Endothelial cell of umbilical vein (primary cell): ENCODE data around the gene SPNS2. TPM values are rescaled to one million over a fixed set of nuclear protein-coding genes. Genes with fewer than 3 reads are reported as not detected.

Source experiments
- BruUV-seq: library from RNA; stranded (reverse); fragments of 400-500 nt; replicated peaks from 2 replicates; lab custom pipeline; 2021; lab: Mats Ljungman, UMichigan
- CTCF ChIA-PET: fragments of 300-600, 350-600 bp; sonication (Branson Sonifier 250); formaldehyde crosslinking; loops from one replicate; lab custom pipeline; 2021; ENCODE audit warnings: antibody characterized with exemption, inconsistent platforms; lab: Charles Lee
- POLR2A ChIA-PET: fragments of 300-600, 350-600 bp; sonication (Branson Sonifier 250); formaldehyde crosslinking; loops from one replicate; lab custom pipeline; 2021; ENCODE audit warnings: antibody characterized with exemption, inconsistent platforms; lab: Charles Lee
- DNase-seq: peaks from one replicate; pipeline ENCODE4 v3.0.0-alpha.2; 2011; ENCODE audit warnings: low read depth, low spot score
- FAIRE-seq: peaks from 2 replicates; lab custom pipeline; 2011; peaks lifted over from hg19 to GRCh38; lab: Jason Lieb, UNC
- H2AFZ ChIP-seq: 2 replicates; pipeline ENCODE4 v1.6.0; 2012; ENCODE audit warnings: low read depth, low read length, control low read depth, inconsistent platforms
- H3K27ac ChIP-seq: 2 replicates; pipeline ENCODE4 v1.5.1; 2011; ENCODE audit warnings: low read depth, mild to moderate bottlenecking, control low read depth, low read length, moderate library complexity; ENCODE audit not compliant: insufficient read depth
- H3K27me3 ChIP-seq, 2 experiments: 2 replicates each; pipeline versions ENCODE4 v1.6.0 to v1.6.1; 2011; ENCODE audit warnings: low read length in 2 of 2, mixed read lengths in 1 of 2; ENCODE audit not compliant: control insufficient read depth in 2 of 2, insufficient read depth in 2 of 2
- H3K36me3 ChIP-seq, 2 experiments: 2 replicates in 1 of 2; 3 replicates in 1 of 2; pipeline ENCODE4 v1.5.1; 2011; ENCODE audit warnings: low read length in 2 of 2, mild to moderate bottlenecking in 1 of 2, moderate library complexity in 1 of 2; ENCODE audit not compliant: control insufficient read depth in 2 of 2, insufficient read depth in 2 of 2; ENCODE audit errors: extremely low read depth in 1 of 2
- H3K4me1 ChIP-seq: 3 replicates; pipeline ENCODE4 v1.5.1; 2011; ENCODE audit warnings: mild to moderate bottlenecking, low read length; ENCODE audit not compliant: control insufficient read depth, insufficient read depth; ENCODE audit errors: extremely low read depth
- H3K4me2 ChIP-seq: 2 replicates; pipeline ENCODE4 v1.6.1; 2011; ENCODE audit warnings: low read length, control low read depth, mixed read lengths; ENCODE audit not compliant: insufficient read depth
- H3K4me3 ChIP-seq, 3 experiments: fragments of 200-600 bp in 1 of 3; sonication (generic), shearing (Covaris generic) in 1 of 3; replicated peaks in 1 of 3; 2 replicates each; pipeline ENCODE4 v1.5.1; 2011 to 2016; ENCODE audit warnings: control low read depth in 3 of 3, low read length in 3 of 3, mild to moderate bottlenecking in 2 of 3, inconsistent platforms in 1 of 3, low read depth in 1 of 3, moderate library complexity in 1 of 3; ENCODE audit not compliant: insufficient read depth in 1 of 3
- H3K79me2 ChIP-seq: 2 replicates; pipeline ENCODE4 v1.6.0; 2012; ENCODE audit warnings: low read length, inconsistent platforms; ENCODE audit not compliant: control insufficient read depth, insufficient read depth
- H3K9ac ChIP-seq: replicated peaks from 2 replicates; pipeline ENCODE3; 2011; ENCODE audit warnings: low read length, control low read depth; ENCODE audit not compliant: insufficient read depth; ENCODE audit errors: extremely low read depth
- H3K9me1 ChIP-seq: replicated peaks from 3 replicates; pipeline ENCODE4 v1.6.0; 2011; ENCODE audit warnings: mild to moderate bottlenecking, low read length; ENCODE audit not compliant: control insufficient read depth, insufficient read depth; ENCODE audit errors: extremely low read depth
- H3K9me3 ChIP-seq: replicated peaks from 2 replicates; pipeline ENCODE4 v1.5.1; 2012; ENCODE audit warnings: low read length, inconsistent platforms; ENCODE audit not compliant: control insufficient read depth, insufficient read depth
- H4K20me1 ChIP-seq: replicated peaks from 2 replicates; pipeline ENCODE3; 2011; ENCODE audit warnings: mild to moderate bottlenecking, low read length; ENCODE audit not compliant: control insufficient read depth, insufficient read depth; ENCODE audit errors: extremely low read depth
- EZH2 ChIP-seq: IDR thresholded peaks from 2 replicates; pipeline ENCODE4 v1.6.1; 2012; ENCODE audit warnings: borderline replicate concordance, low read depth, mild to moderate bottlenecking, moderate library complexity, low read length, inconsistent platforms; ENCODE audit not compliant: severe bottlenecking
- FOS ChIP-seq: IDR thresholded peaks from 2 replicates; pipeline ENCODE4 v1.6.1; 2011; ENCODE audit warnings: mild to moderate bottlenecking, low read length, moderate library complexity, borderline replicate concordance; ENCODE audit not compliant: insufficient read depth
- GATA2 ChIP-seq: IDR thresholded peaks from 2 replicates; pipeline ENCODE4 v1.7.0; 2011; ENCODE audit warnings: low read depth, mild to moderate bottlenecking, moderate library complexity, mixed read lengths, low read length; ENCODE audit not compliant: insufficient read length, insufficient read depth
- JUN ChIP-seq: IDR thresholded peaks from 2 replicates; pipeline ENCODE4 v1.6.1; 2011; ENCODE audit warnings: borderline replicate concordance, low read depth; ENCODE audit not compliant: insufficient read length, insufficient read depth
- MYC ChIP-seq: IDR thresholded peaks from one replicate; pipeline ENCODE4 v1.6.1; 2011; ENCODE audit warnings: mild to moderate bottlenecking, low read depth, low read length
- dilution Hi-C: fragments of 300-500 bp; cut with MboI; formaldehyde crosslinking; loops from one replicate; pipeline ENCODE4 v1.15.0; 2019; ENCODE audit warnings: low sequenced_read_pairs; ENCODE audit not compliant: extremely low pct_ligation_motif_present
- intact Hi-C: fragments of 100-400 bp; cut with micrococcal nuclease; formaldehyde crosslinking; loops from one replicate; pipeline ENCODE4 v1.10.0; 2022
- polyA plus RNA-seq, 4 experiments: library from polyadenylated mRNA; depleted of rRNA in 3 of 4; stranded (reverse) in 3 of 4; unstranded in 1 of 4; fragments of >200 nt; gene quantifications; 2 replicates each; pipeline versions ENCODE4 v1.2.1 to v1.2.3, GENCODE V29; 2011 to 2012; ENCODE audit warnings: missing spikeins in 1 of 4
- total RNA-seq: library from RNA; stranded (reverse); gene quantifications from 2 replicates; pipeline ENCODE4 v1.2.3, GENCODE V29; 2021
- TF ChIP-seq, protein P1 (sequence below): IDR thresholded peaks from 2 replicates; pipeline ENCODE4 v1.6.1; 2011; ENCODE audit not compliant: insufficient read depth, insufficient read length

Gene SPNS2
- total and polyA plus RNA-seq, 2 donors (not counting 3 experiments of a cell fraction or from before 2014, with no cell fraction given): 70.2 to 77.3 TPM

DNA sequence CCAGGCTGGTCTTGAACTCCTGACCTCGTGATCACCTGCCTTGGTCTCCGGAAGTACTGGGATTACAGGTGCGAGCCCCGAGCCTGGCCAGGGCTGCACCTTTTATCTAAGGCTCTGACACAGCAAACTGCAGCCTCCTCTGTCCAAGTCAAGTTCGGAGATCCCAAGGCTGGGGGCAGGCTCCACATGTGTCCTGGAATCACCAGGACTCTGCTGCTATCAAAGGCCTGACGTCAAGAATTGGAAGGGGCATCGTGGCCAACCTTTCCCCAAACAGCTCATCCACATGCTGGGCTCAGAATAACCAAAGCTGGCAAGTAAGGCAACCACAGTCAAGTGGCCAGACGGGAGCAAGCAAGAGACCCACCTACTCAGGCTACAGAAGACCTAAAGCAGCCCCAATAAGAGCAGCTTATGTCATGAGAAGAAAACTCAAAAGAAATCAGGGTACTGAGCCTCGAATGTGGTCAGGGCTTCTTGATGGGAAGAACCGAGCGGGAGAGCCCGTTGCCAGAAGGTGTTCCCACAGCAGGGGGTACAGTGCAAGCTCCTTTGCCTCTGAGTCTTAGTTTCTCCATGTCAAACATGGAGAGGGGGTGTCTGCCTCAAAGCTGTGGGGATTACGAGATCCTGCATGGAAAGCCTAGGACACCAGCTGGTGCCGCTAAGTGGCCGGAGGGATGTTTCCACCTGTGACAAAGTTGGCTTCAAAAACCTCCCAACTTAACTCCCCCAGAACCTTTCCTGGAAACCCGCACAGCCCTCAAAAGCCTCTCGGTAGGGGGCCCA is 48.6 kb downstream of the SPNS2 start:
- CTCF ChIA-PET: interaction anchor here (1.4 kb wide), 1 partner anchor 20 kb away, joined by 5 read pairs; no protein-coding TSS in a partner anchor
- H3K36me3 ChIP-seq: peaks cover 6 to 37% of the 10 kb centered on the region in 2 experiments

DNA sequence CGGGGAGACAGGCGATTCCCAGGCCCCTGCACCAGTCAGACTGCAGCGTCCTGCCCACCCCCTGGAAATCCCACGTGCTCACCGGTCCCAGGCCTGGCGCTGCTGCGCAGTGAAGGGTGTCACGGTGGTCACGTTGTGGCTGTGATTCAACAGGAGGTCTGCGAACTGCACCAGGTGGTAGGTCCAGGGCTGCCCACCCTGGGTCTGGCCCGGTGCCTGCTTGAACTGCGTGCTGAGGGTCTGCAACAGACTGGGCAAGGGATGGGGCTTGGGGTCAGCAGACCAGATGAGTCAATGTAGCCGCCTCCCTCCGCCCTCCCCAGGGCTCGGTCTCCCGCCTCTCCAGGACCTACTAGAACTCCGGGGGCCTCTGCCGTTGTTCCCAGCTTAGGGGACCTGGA is 49.4 kb downstream of the SPNS2 start:
- H3K27me3 ChIP-seq: no peaks in the 10 kb centered on the region
- intact Hi-C loops (no loop called here), dilution Hi-C loops (no loop called here)
- CTCF ChIA-PET: no interaction called here
- H3K36me3 ChIP-seq: peaks cover 5 to 34% of the 10 kb centered on the region in 2 experiments
- H3K9ac ChIP-seq: no peak overlapping the region
- H3K79me2 ChIP-seq: peaks cover under 1% of the 10 kb centered on the region
- H3K27ac ChIP-seq: no peak overlapping the region
- DNase-seq (no peak), FAIRE-seq (no peak)
- POLR2A ChIA-PET: no interaction called here
- no TSS peak for BruUV-seq
- no peaks in the 10 kb centered on the region for H4K20me1 ChIP-seq
- H3K9me3 ChIP-seq: no peaks in the 10 kb centered on the region
- no peaks in the 10 kb centered on the region for H3K4me1 ChIP-seq
- no peaks in the 10 kb centered on the region for H3K9me1 ChIP-seq
- H2AFZ ChIP-seq: no peak overlapping the region
- no peak overlapping the region for H3K4me2 ChIP-seq
- no peak overlapping the region for H3K4me3 ChIP-seq
- TF ChIP-seq MYC: no peak
- TF ChIP-seq JUN: no peak
- no peak for TF ChIP-seq GATA2
- no peak for TF ChIP-seq FOS
- TF ChIP-seq EZH2: no peak

More for the DNA sequence above, 48.6 kb downstream of the SPNS2 start:
- FAIRE-seq (no peak), DNase-seq (no peak)
- no peaks in the 10 kb centered on the region for H4K20me1 ChIP-seq
- no peak overlapping the region for H3K27ac ChIP-seq
- dilution Hi-C loops (no loop called here), intact Hi-C loops (no loop called here)
- no TSS peak for BruUV-seq
- TF ChIP-seq, protein P1, sequence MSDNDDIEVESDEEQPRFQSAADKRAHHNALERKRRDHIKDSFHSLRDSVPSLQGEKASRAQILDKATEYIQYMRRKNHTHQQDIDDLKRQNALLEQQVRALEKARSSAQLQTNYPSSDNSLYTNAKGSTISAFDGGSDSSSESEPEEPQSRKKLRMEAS: no peak
- no peaks in the 10 kb centered on the region for H3K9me1 ChIP-seq
- no peak overlapping the region for H2AFZ ChIP-seq
- no peaks in the 10 kb centered on the region for H3K27me3 ChIP-seq
- H3K4me1 ChIP-seq: no peaks in the 10 kb centered on the region
- POLR2A ChIA-PET: no interaction called here
- H3K4me3 ChIP-seq: no peak overlapping the region
- no peak overlapping the region for H3K4me2 ChIP-seq
- H3K9ac ChIP-seq: no peak overlapping the region
- no peaks in the 10 kb centered on the region for H3K9me3 ChIP-seq
- no peaks in the 10 kb centered on the region for H3K79me2 ChIP-seq
